ENCODE results near the gene NDUFV2. TPM values are rescaled to one million over a fixed set of nuclear protein-coding genes. Genes with fewer than 3 reads are reported as not detected.
"Not testable (repeated sequence)": the region's sequence is repeated elsewhere in the genome, so short reads cannot be mapped to it uniquely, and the experiment has no call there.

NDUFV2 gene
- total RNA-seq, 1 donor from 2014 or later, result 95.1 TPM

- DNase-seq, result no peak
Observed at GRCh38 chr18:9157806-9158205, 55.3 kb downstream of the NDUFV2 start.

DNA sequence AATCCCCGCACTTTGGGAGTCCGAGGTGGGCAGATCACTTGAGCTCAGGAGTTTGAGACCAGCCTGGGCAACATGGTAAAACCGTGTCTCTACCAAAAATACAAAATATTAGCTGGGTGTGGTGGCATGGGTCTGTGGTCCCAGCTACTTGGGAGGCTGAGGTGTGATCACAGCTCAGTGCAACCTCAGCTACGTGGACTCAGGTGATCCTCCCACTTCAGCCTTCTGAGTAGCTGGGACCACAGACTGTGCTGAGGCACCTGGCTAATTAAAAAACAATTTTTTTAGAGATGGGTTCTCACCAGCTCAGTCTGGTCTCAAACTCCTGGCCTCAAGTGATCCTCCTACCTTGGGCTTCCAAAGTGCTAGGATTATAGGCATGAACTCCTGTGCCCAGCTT lies 57.5 kb downstream of the NDUFV2 start:
- DNase-seq, result no peak

- DNase-seq, result not testable (repeated sequence)
Observed at GRCh38 chr18:9162663-9163062, 60.2 kb downstream of the NDUFV2 start.

DNA sequence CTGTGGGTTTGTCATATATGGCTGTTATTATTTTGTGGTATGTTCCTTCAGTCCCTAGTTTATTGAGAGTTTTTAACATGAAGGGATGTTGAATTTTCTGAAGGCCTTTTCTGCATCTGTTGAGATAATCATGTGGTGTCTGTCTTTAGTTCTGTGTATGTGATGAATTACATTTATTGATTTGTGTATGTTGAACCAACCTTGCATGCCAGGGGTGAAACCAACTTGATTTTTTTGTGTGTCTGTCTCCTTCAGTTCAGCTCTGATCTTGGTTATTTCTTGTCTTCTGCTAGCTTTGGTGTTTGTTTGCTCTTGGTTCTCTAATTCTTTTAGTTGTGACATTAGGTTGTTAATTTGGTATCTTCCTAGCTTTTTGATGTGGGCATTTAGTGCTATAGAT lies 61.6 kb downstream of the NDUFV2 start:
- DNase-seq, result not testable (repeated sequence)

- not testable (repeated sequence) for DNase-seq
Observed at GRCh38 chr18:9165883-9166282, 63.4 kb downstream of the NDUFV2 start.

- DNase-seq, result not testable (repeated sequence)
Observed at GRCh38 chr18:9169515-9169914, 67.0 kb downstream of the NDUFV2 start.

DNA sequence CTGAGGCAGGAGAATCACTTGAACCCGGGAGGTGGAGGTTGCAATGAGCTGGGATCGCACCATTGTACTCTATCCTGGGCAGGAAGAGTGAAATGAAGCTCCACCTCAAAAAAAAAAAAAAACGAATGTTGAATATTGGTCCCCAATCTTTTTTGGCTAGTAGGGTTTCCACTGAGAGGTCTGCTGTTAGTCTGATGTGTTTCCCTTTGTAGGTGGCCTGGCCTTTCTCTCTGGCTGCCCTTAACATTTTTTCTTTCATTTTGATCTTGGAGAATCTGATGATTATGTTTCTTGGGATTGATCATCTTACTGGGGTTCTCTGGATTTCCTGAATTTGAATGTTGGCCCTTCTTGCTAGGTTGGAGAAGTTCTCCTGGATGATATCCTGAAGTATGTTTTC lies 69.4 kb downstream of the NDUFV2 start:
- DNase-seq, result not testable (repeated sequence)

GRCh38 chr18:9172506-9173127 lies 70.1 kb downstream of the NDUFV2 start:
- DNase-seq, result no peak

- DNase-seq, result no peak
Observed at GRCh38 chr18:9173770-9174233, 71.3 kb downstream of the NDUFV2 start.

GRCh38 chr18:9174302-9174701 lies 71.8 kb downstream of the NDUFV2 start:
- DNase-seq, result no peak

GRCh38 chr18:9175115-9175514 lies 72.6 kb downstream of the NDUFV2 start:
- DNase-seq, result no peak

- no peak for DNase-seq
Observed at GRCh38 chr18:9177031-9177430, 74.5 kb downstream of the NDUFV2 start.

DNA sequence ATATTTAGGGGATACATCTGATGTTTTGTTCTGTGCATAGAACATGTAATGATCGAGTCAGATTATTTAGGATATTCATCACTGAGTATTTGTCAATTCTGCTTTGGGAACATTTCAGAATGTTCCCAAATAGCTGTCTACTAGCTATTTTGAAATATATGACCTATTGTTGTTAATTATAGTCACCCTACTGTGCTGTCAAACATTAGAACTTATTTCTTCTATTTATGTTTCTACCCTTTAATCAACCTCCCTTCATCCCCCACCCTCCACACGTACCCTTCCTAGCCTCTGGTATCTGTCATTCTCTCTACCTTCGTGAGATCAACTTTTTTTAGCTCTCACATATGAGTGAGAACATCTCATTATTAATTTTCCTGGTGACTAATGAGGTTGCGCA lies 75.0 kb downstream of the NDUFV2 start:
- DNase-seq, result no peak

DNA sequence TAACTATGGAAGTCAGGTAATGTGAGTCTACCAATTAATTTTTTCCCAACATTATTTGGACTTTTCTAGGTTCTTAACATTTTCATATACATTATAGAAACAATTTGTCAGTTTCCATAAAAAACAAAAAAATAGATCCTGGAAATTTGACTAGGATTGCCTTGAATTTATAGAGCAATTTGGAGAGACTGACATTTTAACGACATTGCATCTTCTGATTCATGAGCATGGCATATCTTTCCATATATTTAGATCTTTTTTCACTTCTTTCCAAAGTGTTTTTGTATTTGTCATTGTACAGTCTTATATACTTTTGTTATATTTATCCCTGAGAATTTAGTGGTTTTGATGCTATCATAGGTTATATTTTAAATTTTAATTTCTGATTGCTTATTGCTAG lies 76.1 kb downstream of the NDUFV2 start:
- no peak for DNase-seq

DNA sequence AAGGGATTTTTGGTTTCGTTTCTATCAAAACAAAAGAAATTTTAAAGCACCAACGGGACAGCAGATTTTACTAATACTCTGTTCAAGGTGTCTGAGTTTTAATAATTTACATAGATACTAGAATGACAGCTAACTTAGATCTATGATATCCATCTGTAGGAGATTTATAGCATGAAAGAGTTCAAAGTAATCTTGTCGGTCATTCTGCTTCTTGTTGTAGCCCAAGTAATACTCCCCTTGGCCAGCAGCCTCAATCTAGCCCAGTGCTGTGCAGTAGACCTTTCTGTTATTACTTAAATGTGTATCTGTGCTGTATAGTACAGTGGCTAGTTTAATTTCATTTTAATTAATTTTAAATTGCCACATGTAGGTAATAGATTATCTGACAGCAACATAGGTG lies 78.8 kb downstream of the NDUFV2 start:
- DNase-seq, result no peak

- DNase-seq, result no peak
Observed at GRCh38 chr18:9182852-9183399, 80.4 kb downstream of the NDUFV2 start.

Other genes starting within 250 kb of the NDUFV2 start
- gene ANKRD12, start 34.1 kb downstream of the NDUFV2 start, total RNA-seq, result 186 TPM
- 25.3 TPM for gene TWSG1, start 232.1 kb downstream of the NDUFV2 start, total RNA-seq

Measured in occipital lobe (tissue), 2 donors.